ENCODE data around the gene CSNK1G2.

CSNK1G2 gene

DNA sequence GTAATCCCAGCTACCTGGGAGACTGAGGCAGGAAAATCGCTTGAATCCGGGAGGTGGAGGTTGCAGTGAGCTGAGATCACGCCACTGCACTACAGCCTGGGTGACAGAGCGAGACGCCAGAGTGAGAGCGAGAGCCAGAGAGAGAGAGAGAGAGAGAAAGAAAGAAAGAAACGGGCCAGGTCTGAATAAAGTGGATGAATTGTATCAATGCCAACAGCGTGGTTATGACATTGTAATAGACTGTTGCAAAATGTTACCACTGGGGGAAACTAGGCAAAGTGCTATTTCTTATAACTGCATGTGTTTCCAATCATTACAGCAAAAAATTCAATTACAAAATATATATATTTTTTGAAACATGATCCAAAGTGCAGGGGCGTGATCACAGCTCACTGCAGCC, 86.4 kb downstream of the CSNK1G2 start:
- Histone ChIP-seq H3K9me2 (replicated peaks; ENCODE audit: insufficient read depth, low read length) (no peaks in the 10 kb centered on the region), H4K20me1 (ENCODE audit: insufficient read depth, low read length) (no peaks in the 10 kb centered on the region), H3F3A (ENCODE audit: insufficient read depth, low read length) (peaks cover 13% of the 10 kb centered on the region), H3K9ac (ENCODE audit: low read length) (no peak overlapping the region), H3K4me3 (ENCODE audit: low read length) (no peak overlapping the region), H3K4me2 (ENCODE audit: low read depth, low read length) (no peak overlapping the region), H3K4me1 (ENCODE audit: low read length) (0 out of 2 replicates have a peak, but pooled peaks cover 6% of the 10 kb centered on the region), H3K36me3 (replicated peaks; ENCODE audit: insufficient read depth, low read length) (no peaks in the 10 kb centered on the region), H3K27ac (ENCODE audit: low read length) (no peak overlapping the region), H3K27me3 (replicated peaks; ENCODE audit: insufficient read depth, low read length) (no peaks in the 10 kb centered on the region), H3K79me2 (ENCODE audit: low read length) (no peaks in the 10 kb centered on the region), H2AFZ (ENCODE audit: low read length) (no peak overlapping the region), H3K9me3 (replicated peaks; ENCODE audit: insufficient read depth, low read length) (no peaks in the 10 kb centered on the region)
- DNase-seq: no peak
- TF ChIP-seq EZH2phosphoT487 (IDR thresholded peaks at IDR 0.05; ENCODE audit: low read length) (no peak), EZH2 (optimal IDR thresholded peaks at IDR 0.05; ENCODE audit: low read depth, low read length) (no peak)
- TF ChIP-seq, protein P1, sequence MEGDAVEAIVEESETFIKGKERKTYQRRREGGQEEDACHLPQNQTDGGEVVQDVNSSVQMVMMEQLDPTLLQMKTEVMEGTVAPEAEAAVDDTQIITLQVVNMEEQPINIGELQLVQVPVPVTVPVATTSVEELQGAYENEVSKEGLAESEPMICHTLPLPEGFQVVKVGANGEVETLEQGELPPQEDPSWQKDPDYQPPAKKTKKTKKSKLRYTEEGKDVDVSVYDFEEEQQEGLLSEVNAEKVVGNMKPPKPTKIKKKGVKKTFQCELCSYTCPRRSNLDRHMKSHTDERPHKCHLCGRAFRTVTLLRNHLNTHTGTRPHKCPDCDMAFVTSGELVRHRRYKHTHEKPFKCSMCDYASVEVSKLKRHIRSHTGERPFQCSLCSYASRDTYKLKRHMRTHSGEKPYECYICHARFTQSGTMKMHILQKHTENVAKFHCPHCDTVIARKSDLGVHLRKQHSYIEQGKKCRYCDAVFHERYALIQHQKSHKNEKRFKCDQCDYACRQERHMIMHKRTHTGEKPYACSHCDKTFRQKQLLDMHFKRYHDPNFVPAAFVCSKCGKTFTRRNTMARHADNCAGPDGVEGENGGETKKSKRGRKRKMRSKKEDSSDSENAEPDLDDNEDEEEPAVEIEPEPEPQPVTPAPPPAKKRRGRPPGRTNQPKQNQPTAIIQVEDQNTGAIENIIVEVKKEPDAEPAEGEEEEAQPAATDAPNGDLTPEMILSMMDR (IDR thresholded peaks at IDR 0.05; ENCODE audit: low read length): no peak

Measured in MM.1S (cell line).